ENCODE data around the gene SUSD6.

GRCh38 chr14:69690042-69690441 is 78.6 kb downstream of the SUSD6 start:
- TF ChIP-seq CTCF (conservative IDR thresholded peaks at IDR 0.05) (no peak), ZFX (IDR thresholded peaks at IDR 0.05) (no peak)
